Cardiac muscle cell (in vitro differentiated cells and primary cell): ENCODE results near the gene ENOPH1. TPM values are rescaled to one million over a fixed set of nuclear protein-coding genes. Genes with fewer than 3 reads are reported as not detected.

Source experiments
- DNase-seq, 2 donors: peaks; one replicate each; pipeline versions ENCODE4 v3.0.0 to v3.0.0-alpha.2; 2010 to 2017; ENCODE audit warnings: low read depth in 1 of 2, low spot score in 1 of 2
- H3K27ac ChIP-seq: fragments of 200-600 bp; sonication (generic); 2 replicates; pipeline ENCODE4 v1.5.1; 2016
- H3K27me3 ChIP-seq: fragments of 200-600 bp; sonication (generic); 2 replicates; pipeline ENCODE4 v1.6.0; 2016; ENCODE audit warnings: control low read depth
- H3K36me3 ChIP-seq: fragments of 200-600 bp; sonication (generic); 2 replicates; pipeline ENCODE4 v1.5.1; 2016; ENCODE audit warnings: control low read depth
- H3K4me1 ChIP-seq: fragments of 200-600 bp; sonication (generic); 2 replicates; pipeline ENCODE4 v1.8.1; 2017; ENCODE audit warnings: low read depth, mild to moderate bottlenecking, mixed run types
- H3K4me3 ChIP-seq: fragments of 200-600 bp; sonication (generic); 2 replicates; pipeline ENCODE4 v1.5.1; 2016; ENCODE audit warnings: mild to moderate bottlenecking
- H3K9me3 ChIP-seq: fragments of 200-600 bp; sonication (generic); 2 replicates; pipeline ENCODE4 v1.5.1; 2017; ENCODE audit warnings: low read depth, mild to moderate bottlenecking, control low read depth
- polyA plus RNA-seq: library from polyadenylated mRNA; unstranded; fragments of >200 nt; fragmentation: Nextera tagmentation; extraction: Ambion mirVana; gene quantifications from 2 replicates; pipeline ENCODE4 v1.2.1, GENCODE V29; 2016
- total RNA-seq: library from RNA; depleted of rRNA; stranded (reverse); fragments of >200 nt; gene quantifications from 2 replicates; pipeline ENCODE4 v1.2.3, GENCODE V29; 2016
- TF ChIP-seq, protein P1 (sequence below): IDR thresholded peaks from 2 replicates; pipeline ENCODE4 v1.5.1; 2012; ENCODE audit warnings: low read depth, mild to moderate bottlenecking, low read length

ENOPH1 gene
- total and polyA plus RNA-seq, 2 experiments from 2014 or later: 23.2 to 43.4 TPM

- DNase-seq: no peak
- Histone ChIP-seq H3K27ac (no peak overlapping the region), H3K9me3 (no peaks in the 10 kb centered on the region), H3K4me3 (no peak overlapping the region), H3K4me1 (no peaks in the 10 kb centered on the region), H3K36me3 (no peaks in the 10 kb centered on the region), H3K27me3 (no peaks in the 10 kb centered on the region)
- TF ChIP-seq, protein P1, sequence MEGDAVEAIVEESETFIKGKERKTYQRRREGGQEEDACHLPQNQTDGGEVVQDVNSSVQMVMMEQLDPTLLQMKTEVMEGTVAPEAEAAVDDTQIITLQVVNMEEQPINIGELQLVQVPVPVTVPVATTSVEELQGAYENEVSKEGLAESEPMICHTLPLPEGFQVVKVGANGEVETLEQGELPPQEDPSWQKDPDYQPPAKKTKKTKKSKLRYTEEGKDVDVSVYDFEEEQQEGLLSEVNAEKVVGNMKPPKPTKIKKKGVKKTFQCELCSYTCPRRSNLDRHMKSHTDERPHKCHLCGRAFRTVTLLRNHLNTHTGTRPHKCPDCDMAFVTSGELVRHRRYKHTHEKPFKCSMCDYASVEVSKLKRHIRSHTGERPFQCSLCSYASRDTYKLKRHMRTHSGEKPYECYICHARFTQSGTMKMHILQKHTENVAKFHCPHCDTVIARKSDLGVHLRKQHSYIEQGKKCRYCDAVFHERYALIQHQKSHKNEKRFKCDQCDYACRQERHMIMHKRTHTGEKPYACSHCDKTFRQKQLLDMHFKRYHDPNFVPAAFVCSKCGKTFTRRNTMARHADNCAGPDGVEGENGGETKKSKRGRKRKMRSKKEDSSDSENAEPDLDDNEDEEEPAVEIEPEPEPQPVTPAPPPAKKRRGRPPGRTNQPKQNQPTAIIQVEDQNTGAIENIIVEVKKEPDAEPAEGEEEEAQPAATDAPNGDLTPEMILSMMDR: no peak
These were observed 52.0 kb downstream of the ENOPH1 start for GRCh38 chr4:82482387-82482786.

DNA sequence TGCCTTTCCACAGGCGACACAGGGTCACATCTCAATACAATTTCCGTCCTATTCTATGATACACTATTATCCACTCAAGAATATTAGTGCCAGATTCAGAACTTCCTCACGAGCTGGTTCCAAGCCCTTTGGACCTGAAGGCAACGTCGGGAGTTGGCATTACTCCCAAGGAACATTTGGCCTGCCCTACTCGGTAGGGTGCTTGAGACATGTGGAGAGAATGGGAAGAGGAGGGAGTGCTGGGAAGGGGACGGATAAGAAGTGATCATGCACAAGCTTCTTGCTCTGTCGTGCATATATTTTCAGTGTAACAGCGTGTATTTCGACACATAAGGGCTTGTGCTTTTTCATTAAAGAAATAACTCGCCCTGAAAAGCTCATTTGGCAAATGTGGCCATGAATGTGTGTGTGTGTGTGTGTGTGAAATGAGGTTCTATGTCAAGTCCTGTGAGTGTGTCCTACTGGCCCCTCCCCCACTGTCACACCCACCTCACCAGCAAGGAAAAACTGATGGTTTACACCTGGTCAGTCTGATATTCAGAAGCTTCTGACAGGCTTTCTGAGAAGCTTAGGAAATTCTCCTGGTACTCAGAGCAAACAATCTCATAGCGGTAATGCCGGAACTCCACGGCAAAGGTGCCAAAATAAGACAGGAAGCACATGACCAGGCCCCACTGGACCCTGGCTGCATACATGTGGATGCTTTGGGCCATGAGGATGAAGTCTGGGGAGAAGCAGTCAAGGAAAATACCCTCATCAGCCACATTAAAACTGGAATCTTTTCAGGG lies 54.8 kb downstream of the ENOPH1 start:
- Histone ChIP-seq H3K9me3 (no peaks in the 10 kb centered on the region), H3K27me3 (no peaks in the 10 kb centered on the region), H3K4me3 (no peak overlapping the region), H3K4me1 (no peaks in the 10 kb centered on the region), H3K36me3 (no peaks in the 10 kb centered on the region), H3K27ac (no peak overlapping the region)
- DNase-seq: peak in 1 of 2 donors; percentile 25
- TF ChIP-seq, protein P1: no peak

DNA sequence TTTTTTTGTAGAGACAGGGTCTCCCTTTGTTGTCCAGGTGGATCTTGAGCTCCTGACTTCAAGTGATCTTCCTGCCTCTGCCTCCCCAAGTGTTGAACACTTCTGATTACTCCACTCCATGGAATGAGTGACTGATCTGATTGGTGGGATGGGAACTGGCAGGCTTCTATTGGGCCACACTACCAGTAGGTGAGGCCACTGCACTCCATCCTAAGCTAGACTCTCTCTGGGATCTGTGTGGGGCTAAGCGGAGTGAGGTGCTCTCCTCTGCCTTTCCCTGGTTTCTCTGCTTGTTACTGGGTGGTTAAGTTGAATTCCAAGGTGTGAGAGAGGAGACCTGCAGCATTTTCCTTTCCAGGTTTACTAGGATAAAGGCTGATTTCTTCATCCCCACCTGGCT lies 58.7 kb downstream of the ENOPH1 start:
- no peaks in the 10 kb centered on the region for H3K36me3 ChIP-seq
- H3K9me3 ChIP-seq: no peaks in the 10 kb centered on the region
- H3K27me3 ChIP-seq: no peaks in the 10 kb centered on the region
- TF ChIP-seq, protein P1: no peak
- H3K4me3 ChIP-seq: no peak overlapping the region
- DNase-seq: no peak
- no peak overlapping the region for H3K27ac ChIP-seq
- H3K4me1 ChIP-seq: no peaks in the 10 kb centered on the region

- DNase-seq: no peak
- TF ChIP-seq, protein P1: no peak
- Histone ChIP-seq H3K27ac (no peak overlapping the region), H3K4me1 (no peaks in the 10 kb centered on the region), H3K36me3 (no peaks in the 10 kb centered on the region), H3K9me3 (no peaks in the 10 kb centered on the region), H3K4me3 (no peak overlapping the region), H3K27me3 (no peaks in the 10 kb centered on the region)
These were observed 59.6 kb downstream of the ENOPH1 start for GRCh38 chr4:82489987-82490386.

DNA sequence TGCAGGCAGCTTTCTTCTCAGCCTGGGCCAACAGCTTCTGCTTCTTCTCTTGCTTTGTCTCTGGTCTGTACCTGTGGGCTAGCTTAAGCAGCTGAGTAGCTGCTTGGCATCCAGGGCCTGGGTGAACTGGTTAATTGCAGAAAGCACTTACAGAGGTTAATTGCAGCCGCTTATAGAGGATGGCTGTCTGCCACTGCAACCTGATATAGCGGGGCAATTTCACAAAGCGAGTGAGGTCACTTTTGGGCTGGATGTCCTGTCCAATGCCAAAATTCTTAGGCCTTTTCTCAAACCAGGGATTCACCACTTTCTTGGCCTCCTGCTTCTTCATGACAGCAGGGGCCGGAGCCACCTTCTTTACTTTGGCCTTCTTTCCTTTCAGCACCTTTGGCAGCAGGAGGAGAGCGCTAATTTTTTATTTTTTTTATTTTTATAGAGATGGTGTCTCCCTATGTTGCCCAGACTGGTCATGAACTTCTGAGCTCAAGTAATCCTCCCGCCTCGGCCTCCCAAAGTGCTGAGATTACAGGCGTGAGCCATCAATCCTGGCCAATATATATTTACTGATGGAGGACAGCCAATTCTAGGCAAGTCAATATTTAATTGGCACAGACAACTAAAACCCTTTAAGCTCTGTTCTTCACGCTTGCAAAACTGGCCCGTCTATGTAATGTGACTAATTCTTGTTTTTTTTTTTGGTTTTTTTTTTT lies 61.0 kb downstream of the ENOPH1 start:
- Histone ChIP-seq H3K27me3 (no peaks in the 10 kb centered on the region), H3K36me3 (no peaks in the 10 kb centered on the region), H3K27ac (no peak overlapping the region), H3K4me1 (no peaks in the 10 kb centered on the region), H3K9me3 (no peaks in the 10 kb centered on the region), H3K4me3 (no peak overlapping the region)
- TF ChIP-seq, protein P1: no peak
- DNase-seq: no peak
